ENCODE results near the gene LINGO4.
"Not testable (repeated sequence)": the region's sequence is repeated elsewhere in the genome, so short reads cannot be mapped to it uniquely, and the experiment has no call there.

Gene LINGO4

DNA sequence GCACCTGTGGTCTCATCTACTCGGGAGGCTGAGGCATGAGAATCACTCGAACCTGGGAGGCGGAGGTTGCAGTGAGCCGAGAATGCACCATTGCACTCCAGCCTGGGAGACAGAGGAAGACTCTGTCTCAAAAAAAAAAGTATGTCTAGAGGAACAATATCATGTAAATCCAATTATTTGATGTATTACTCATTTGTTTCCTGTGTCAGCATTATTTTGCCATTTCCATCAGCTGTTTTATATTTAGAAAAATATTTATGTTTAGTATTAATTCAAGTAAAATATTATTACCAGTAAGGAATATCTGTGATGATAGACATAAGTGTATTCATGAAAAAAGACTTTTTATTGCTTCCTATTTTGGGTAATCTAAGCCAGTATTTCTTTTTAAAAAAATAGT, 27.9 kb downstream of the LINGO4 start:
- DNase-seq, result no peak

GRCh38 chr1:151776665-151777062, 28.6 kb downstream of the LINGO4 start:
- no peak for DNase-seq

GRCh38 chr1:151775894-151776664, 29.1 kb downstream of the LINGO4 start:
- no peak for DNase-seq

- DNase-seq, result no peak
Observed at GRCh38 chr1:151774256-151774922, 30.8 kb downstream of the LINGO4 start.

DNA sequence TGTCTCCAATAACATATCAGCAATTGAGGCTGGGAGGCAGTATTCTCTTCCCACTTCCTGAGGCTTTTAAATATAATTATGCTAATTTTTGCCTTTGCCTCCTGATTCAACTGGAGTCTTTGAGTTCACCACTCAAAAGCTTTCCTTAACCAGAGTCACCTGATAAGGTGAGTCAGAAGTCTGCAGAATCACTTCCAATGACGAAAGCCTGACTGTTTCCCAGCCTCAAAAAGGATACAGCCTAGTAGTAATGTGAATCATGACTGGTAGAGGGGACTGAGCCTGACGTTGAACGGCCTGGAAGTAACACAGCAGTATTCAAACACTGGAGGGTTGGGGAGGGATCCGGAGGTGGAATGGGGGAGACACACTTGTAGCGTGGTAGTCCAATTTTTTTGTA, 31.5 kb downstream of the LINGO4 start:
- no peak for DNase-seq

GRCh38 chr1:151769270-151769669, 35.9 kb downstream of the LINGO4 start:
- not testable (repeated sequence) for DNase-seq

DNA sequence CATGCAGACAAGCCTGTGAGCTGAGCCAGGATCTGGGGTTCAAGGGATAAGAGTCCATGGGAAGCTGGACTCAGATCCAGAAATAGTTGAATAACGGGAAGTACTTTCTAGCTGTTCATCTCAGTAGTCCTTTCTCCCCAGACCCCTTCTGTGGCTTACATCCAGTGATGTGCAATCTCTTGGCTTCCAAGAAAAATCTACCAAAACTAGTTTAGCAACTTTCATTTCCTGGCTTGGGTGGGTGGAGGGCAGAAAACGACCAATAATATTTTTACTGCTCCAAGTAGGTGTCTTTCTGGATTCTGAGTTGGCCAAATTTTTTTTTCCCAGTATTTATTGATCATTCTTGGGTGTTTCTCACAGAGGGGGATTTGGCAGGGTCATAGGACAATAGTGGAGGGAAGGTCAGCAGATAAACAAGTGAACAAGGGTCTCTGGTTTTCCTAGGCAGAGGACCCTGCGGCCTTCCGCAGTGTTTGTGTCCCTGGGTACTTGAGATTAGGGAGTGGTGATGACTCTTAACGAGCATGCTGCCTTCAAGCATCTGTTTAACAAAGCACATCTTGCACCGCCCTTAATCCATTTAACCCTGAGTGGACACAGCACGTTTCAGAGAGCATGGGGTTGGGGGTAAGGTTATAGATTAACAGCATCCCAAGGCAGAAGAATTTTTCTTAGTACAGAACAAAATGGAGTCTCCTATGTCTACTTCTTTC, 36.7 kb downstream of the LINGO4 start:
- peak in 1 of 2 donors; percentile 20 for DNase-seq

- no peak for DNase-seq
Observed at GRCh38 chr1:151763990-151764389, 41.2 kb downstream of the LINGO4 start.

- peak; percentile 66 to 76 for DNase-seq
Observed at GRCh38 chr1:151762941-151763921, 42.0 kb downstream of the LINGO4 start, which contains the start of gene MRPL9. Gene MRPL9 (minus strand): TSS chr1:151763496. CDS start chr1:151763479, 17 bp downstream.

DNA sequence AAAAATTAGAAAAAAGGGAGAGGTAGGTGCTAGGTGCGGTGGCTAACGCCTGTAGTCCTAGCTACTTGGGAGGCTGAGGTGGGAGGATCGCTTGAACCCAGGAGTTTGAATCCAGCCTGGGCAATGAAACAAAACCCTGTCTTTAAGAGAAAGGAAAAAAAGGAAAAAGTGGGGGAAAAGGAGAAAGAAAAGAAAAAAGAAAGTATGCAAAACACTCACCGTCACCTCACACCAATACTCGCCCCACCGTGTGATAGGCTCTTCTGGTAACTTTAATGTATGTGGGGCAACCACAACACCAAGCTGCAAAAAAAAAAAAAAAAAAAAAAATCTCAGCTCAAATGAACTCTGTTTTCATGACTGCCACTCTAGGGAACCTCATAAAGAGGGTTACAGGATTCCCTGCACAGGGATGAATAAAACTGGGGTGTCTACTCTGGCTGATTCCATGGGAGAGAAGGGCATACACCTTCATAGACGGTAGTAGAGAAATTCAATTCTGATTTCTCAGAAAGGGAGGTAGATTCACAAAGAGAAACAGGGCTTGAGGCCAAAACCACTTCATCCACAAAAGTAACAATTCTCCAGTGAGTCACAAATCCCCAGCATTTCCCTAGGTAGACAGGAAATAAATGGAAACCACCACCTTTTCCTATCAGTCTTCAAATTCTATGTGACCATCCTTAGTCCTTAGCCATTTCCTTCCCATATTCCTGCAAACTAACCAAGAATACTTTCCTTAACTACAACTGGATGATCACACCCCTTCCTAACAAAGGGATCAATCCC, 44.4 kb downstream of the LINGO4 start:
- no peak for DNase-seq

GRCh38 chr1:151759241-151759640, 46.0 kb downstream of the LINGO4 start:
- DNase-seq, result no peak

- DNase-seq, result peak; percentile 35 to 44
Observed at GRCh38 chr1:151756291-151756690, 48.9 kb downstream of the LINGO4 start.

All from inflammatory macrophage treated with lipopolysaccharide for 1 hour (primary cell).